ENCODE measurements around the gene RSPH10B2.
"Not testable (repeated sequence)": the region's sequence is repeated elsewhere in the genome, so short reads cannot be mapped to it uniquely, and the experiment has no call there.

RSPH10B2 gene

DNA sequence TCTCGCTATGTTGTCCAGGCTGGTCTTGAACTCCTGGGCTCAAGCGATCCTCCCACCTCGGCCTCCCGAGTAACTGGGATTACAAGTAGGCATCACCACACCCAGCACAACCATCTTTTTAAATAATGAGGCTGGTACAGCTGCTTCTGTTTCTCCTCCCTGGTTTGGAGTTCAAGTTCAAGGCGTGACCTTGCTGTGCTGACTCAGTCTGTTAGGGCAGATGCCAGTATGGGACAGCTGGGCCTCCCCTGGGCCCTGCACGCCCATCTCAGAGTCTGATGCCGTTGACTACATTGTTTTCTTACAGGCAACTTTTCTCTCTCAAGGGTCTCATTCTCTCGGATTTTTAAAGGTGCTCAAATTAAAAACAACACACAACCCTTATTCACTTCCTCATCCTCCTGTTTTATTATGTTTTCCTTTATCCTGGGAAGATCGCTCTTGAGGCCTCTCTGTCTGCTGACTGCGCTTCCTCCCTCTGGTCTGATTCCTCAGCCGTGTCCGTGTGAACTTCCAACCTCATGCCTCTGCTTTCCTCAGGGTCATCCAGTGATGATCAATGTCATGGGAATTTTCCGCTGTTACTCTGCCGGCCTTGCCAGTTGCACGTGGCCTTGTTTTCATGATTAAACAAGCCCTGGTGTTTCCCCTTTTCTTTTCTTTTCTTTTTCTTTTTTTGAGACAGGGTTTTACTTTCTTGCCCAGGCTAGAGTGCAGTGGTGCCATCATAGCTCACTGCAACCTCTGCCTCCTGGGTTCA is 38.4 kb downstream of the RSPH10B2 start:
- DNase-seq (ENCODE audit: low read depth) = not testable (repeated sequence)

DNA sequence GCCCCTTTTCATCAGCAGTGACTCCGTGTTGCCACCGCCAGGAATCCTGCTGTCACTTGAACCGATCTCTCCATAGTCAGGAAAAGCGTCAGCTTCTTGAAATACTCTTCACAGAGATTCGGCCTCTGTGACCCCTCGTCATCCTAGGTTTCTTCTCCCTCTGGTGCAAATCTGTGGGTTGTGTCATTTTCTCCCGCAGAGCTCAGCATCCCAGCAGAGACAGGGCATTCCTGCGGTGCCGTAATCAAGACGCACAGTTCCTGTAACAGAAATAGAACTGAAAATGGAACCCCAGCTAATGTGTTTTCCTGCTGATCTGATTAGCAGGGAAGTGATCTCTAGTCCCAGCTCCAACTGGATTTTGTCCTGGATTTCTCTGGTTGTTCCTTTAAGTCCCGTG is 40.4 kb downstream of the RSPH10B2 start:
- not testable (repeated sequence) for DNase-seq (ENCODE audit: low read depth)

DNA sequence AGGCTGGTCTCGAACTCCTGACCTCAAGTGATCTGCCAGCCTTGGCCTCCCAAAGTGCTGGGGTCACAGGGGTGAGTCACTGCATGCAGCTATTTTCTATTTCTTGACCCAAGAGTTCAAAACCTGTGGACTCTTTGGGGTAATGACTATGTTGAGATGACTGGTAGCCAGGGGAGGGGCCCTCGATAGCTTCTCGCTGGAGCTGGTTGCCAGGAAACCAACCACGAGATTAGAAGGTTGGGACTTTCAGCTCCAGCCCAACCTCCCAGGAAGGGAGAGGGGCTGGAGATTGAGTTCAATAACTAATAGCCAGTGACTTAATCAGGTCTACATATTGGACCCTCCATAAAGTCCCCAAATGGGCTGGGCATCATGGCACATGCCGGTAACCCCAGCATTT is 43.3 kb downstream of the RSPH10B2 start:
- not testable (repeated sequence) for DNase-seq (ENCODE audit: low read depth)

DNA sequence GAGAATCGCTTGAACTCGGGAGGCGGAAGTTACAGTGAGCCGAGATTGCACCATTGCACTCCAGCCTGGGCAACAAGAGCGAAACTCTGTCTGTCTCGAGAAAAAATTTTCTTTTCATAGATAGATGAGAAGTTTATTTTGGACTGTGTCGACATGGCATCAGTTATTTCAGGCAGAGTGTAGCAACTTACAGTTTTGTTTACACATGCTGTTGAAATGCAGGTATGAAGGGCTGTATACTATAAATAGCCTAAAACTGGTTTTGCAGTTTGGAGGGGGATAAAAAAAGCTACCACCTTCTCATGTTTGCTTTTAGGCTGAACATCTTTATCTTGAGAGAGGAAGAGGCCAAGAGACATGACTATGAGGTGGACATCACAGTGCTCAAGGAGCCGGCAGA is 44.1 kb downstream of the RSPH10B2 start:
- not testable (repeated sequence) for DNase-seq (ENCODE audit: low read depth)

DNA sequence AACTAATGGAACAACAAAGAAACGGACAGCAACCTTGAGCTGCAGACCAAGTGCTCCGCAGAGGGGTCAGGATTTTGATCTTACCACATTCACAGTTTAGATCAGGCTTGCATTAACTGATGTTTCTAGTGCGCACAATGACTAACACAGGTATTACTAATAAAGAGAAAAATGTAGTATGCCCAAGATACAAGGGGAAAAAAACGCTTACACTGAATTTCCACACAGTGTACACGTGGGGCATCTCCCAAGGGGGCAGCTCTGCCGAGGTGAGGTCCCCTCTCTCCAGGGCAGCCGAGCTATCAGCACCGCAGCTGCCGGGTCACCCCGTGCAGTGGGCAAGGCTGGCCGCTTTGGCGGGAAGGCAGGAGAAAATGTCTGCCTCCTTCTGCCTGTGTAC is 46.0 kb downstream of the RSPH10B2 start:
- not testable (repeated sequence) for DNase-seq (ENCODE audit: low read depth)

DNA sequence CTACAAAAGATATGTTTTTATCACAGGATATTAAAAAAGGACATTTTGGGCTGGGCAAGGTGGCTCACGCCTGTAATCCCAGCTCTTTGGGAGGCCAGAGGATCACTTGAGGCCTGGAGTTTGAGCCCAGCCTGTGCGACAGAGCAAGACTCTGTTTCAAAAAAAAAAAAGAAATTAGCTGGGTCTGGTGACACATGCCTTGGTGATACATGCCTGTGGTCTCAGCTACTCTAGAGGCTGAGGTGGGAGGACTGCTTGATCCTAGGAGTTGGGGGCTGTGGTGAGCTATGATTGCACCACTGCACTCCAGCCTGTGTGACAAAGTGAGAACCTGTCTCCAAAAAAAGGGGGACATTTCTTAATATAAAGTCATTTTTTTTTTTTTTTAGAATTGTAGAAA is 46.4 kb downstream of the RSPH10B2 start:
- DNase-seq (ENCODE audit: low read depth) = not testable (repeated sequence)

DNA sequence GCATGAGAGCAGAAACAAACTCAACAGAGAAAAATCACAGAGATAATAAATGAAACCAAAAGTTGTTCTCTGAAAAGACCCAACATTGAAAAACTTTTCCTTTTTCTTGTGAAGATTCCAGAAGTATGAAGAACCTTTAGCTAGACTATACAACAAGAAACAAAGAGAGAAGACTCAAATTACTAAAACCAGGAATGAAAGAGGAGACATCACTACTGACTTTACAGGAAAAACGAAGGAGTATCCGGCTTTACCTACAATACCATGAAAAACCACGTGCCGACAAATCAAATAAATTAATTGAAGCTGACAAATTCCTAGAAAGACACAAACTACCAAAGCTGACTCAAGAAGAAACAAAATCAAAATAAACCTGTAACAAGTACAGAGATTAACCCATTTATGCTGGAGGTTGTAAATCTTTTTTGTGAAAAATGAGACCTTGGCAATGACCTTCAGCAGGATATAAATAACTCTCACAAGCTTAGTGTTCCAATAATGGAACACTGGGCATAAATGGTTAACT is 53.6 kb downstream of the RSPH10B2 start:
- DNase-seq (ENCODE audit: low read depth) = not testable (repeated sequence)

DNA sequence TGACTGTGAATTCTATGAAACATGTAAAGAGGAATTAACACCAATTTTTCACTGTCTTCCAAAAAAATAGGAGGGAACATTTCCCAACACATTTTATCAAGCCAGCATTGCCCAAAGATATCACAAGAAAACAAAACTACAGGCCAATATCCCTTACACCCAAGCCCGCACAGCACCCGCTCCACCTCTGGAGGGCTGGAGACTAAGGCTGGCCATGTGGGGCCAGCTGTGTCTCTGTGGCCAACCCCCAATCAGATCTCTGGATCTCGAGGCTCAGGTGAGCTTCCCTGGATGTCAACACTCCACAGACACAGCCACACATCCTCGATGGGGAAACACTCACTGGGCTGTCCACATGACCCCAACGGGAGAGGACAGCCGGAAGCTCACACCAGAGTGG is 54.1 kb downstream of the RSPH10B2 start:
- not testable (repeated sequence) for DNase-seq (ENCODE audit: low read depth)

DNA sequence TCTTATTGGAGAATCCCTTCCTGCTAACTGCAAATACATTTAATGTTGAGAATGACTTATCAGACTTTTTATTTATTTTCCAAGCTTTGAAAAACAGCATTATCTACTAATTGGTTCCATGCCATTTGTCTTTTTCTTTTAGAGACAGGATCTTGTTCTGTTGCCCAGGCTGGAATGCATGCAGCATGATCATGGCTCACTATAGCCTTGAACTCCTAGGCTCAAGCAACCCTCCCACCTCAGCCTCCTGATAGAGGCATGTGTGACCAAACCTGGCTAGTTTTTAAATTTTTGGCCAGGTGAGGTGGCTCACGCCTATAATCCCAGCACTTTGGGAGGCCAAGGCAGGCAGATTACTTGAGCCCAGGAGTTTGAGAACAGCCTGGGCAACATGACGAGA is 59.1 kb downstream of the RSPH10B2 start:
- not testable (repeated sequence) for DNase-seq (ENCODE audit: low read depth)

DNA sequence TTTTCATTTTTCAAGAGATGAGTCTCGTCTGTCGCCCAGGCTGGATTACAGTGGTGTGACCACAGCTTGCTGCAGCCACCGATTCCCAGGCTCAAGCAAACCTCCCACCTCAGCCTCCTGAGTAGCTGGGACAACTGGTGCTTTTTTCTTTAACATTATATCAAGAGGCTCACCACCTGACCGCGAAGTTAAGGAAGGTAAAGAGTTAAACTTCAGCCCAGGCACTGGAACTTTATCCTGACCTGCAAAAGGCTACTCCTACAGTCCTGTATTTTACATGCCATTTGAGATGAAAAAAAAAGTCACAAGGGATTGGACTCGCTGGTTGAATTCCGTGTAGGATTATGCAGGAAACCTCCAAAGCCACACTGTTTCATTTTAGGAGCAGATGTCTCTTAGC is 61.6 kb downstream of the RSPH10B2 start:
- DNase-seq (ENCODE audit: low read depth) = not testable (repeated sequence)

DNA sequence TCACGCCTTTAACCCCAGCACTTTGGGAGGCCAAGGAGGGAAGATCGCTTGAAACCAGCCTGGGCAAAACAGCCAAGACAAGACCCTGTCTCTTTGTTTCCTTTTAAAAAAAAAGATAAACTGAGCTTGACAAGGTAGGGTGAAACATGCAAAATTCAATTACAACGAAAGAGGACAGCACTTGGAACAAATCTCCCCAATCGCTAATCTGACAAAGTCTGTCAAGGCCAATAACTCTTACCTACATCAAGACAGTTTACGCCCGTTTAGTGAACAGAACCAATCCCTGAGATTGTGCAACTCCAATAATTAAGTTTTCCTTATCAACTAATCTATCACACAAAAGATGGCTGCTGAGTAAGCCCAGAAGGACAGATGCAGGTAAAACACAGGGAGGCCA is 67.7 kb downstream of the RSPH10B2 start:
- not testable (repeated sequence) for DNase-seq (ENCODE audit: low read depth)

DNA sequence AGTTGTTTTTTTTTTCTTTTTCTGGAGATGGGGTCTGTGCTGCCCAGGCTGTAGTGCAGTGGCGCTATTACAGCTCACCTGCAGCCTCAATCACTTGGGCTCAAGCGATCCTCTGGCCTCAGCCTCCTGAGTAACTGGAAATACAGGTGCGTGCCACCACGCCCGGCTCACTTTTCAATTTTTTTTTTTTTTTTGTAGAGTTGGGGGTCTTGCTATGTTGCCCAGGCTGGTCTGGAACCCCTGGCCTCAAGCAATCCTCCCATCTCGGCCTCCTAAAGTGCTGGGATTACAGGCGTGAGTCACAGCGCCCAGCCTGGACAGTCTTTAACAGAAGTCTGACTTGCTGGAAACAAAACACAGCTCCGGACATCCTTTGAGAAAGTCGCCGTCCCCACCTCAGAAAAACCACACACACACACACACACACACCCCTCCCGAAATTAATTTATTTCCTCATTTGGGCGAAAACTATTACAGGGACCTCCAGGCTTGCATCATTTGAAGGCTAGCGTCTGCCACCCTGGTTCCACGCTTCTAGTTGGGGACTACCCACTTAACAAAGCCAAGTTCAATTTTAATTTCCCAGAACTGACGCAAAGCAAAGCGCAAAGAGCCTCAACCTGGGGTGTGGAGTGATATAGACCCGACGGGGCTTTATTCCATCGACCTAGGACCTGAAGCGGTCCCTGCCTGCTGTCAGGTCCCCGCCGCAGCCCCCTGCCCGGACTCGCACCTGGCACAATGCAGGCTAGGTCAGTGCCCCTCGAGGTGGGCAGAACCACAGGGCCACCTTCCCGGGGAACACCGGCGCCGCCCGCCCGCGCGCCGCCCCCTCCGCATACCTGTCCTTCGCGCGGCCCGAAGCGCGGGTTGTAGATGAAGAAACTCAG is 71.6 kb downstream of the RSPH10B2 start:
- not testable (repeated sequence) for DNase-seq (ENCODE audit: low read depth)

DNA sequence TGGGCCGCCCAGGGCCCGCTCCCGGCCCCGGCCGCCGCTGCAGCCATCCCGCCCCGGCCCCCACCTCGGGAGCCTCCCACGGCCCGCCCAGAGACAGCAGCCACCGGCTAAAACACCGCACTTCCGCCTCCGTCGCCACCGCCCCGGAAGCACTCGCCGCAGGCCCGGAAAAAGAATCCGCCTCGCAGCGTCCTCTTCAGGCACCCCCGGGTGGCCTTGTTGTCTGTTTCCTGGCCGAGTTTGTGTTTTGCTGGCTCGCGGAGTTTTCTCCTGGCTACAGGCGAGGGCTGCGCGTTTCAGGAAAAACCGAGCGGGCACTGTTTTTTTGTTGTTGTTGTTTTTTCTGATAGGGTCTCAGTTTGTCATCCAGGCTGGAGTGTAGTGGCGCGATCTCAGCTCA is 72.2 kb downstream of the RSPH10B2 start, which contains the start of gene CCZ1B:
CCZ1B (minus strand) TSS at position 125 of the 400 bp plus-strand sequence; CDS start at position 47, 78 bp downstream.
- peak; percentile 77 for DNase-seq (ENCODE audit: low read depth)

DNA sequence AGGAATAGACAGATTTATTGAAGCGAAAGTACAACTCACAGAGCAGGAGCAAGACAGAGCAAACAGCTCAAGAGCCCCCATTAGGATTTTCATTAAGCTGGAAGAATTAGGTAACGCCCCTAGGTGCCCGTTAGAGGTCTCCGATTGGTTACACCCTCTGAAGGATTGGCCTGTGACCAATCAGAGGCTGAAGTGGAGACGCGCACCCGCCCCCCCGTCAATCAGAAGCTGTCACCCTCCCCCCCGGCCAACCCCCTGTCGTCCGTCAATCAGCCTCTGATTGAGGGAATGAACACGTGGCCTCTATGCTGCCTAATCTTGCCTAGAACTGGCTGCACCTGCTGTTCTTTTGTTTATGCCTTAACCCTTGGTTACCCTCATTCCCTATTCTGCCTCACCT is 73.3 kb downstream of the RSPH10B2 start:
- DNase-seq (ENCODE audit: low read depth) = not testable (repeated sequence)

DNA sequence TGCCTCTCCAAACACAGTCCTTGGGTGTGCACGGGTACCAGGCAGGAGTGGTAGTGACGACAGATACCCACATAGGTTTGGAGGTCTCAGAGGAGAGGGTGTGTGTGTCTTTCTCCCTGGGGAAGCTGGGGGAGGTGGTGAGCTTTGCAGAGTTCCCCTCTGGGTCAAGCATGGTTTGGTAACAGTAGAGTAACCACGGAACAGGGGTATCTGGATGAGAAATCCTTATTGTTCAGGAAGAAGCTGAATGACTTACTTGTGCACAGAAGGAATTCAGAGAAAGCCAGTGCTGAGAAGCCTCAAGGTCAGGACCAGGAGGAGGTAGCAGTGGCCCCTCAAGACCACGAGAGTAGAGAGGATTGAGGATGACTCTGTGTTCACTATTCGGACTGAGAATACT is 75.7 kb downstream of the RSPH10B2 start:
- DNase-seq (ENCODE audit: low read depth) = not testable (repeated sequence)

DNA sequence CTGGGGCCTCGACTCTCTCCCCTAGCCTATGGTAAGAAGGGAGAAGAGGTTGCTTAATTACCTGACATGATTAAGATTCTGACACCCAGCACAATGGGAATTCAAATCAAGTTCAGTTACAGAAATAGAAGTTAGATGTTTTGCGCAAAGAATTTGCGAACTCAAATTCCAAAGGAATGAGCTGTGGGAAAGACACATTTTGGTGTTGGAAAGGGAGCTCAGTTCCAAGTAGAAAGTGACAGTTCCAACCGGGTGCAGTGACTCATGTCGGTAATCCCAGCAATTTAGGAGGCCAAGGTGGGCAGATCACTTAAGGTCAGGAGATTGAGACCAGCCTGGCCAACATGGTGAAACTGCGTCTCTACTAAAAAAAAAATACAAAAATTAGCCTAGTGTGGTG is 76.1 kb downstream of the RSPH10B2 start:
- DNase-seq (ENCODE audit: low read depth) = not testable (repeated sequence)

DNA sequence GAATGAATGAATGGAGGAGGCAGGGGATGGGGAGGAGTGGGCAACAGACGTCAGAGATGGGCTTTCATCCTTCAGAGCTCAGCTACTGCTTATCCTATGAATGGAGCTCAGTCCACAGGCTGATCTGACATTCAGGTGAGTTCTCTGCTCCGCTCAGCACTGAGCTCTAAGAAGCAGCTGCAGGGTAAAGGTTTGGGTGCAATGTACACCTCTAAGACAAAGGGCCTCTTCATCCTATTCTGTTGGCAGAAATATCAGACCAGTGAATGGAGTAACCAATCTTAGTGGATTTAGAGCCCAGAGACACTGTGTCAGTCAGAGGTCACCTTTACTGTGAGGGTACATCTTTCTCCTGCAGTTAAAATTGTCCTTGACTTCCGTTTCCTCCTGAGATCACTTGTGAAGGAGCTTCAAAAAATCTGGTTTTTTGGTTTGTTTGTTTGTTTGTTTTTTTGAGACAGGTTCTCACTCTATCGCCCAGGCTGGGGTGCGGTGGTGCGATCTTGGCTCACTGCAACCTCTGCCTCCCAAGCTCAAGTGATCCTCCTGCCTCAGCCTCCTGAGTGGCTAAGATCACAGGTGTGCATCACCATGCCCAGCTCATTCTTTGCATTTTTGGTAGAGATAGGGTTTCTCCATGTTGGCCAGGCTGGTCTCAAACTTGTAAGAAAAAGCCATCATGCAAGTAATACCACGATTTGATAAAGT is 77.3 kb downstream of the RSPH10B2 start:
- no peak for DNase-seq (ENCODE audit: low read depth)

DNA sequence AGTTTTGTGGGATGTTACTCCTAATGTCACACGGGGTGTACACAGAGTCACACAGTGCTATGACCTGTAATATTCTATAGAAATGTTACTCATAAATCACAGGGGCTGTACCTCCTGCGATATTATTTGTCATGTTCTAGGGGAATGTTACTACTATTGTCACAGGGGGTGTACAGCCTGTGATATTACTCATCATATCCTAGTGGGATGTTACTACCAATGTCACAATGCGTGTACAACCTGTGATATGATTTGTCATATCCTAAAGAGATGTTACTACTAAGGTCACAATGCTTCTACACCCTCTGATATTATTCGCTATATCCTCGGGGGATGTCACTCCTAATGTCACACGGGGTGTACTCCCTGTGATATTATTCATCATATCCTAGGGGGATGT is 79.7 kb downstream of the RSPH10B2 start:
- DNase-seq (ENCODE audit: low read depth) = no peak

DNA sequence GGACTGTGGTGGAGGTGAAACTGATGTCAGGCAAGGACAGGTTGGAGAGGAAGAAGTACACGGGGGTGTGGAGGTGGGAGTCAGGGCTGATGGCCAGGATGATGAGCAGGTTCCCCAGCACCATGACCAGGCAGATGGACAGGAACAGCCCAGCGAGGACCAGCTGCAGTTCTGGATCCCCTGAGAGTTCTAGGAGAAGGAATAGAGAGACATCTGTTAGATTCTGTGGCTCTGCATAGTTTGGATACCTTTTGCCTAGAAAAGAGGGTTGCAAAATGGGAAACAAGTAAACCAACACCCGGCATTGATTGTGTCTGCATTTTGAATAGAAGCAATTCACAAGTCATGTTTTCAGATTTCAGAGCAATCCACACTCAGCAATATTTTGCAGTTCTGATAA is 81.6 kb downstream of the RSPH10B2 start:
- not testable (repeated sequence) for DNase-seq (ENCODE audit: low read depth)

DNA sequence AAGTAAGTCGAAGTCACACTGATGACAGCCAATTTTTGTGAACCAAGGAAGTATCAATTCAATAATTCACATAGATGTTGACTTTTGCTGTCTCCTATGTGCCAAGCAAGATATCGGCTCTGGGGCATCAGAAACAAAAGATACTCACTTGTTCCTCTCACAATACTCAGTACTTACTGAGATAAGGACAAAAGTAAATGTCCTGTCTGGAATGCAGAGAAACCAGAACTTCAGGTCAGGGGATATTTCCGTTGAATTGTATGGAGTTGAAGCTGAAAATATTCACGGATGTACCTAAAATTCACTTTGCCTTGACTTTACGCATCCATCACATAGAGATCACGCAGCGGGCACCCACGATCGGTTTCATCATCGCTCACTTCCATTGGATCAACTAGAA is 83.2 kb downstream of the RSPH10B2 start:
- DNase-seq (ENCODE audit: low read depth) = not testable (repeated sequence)

DNA sequence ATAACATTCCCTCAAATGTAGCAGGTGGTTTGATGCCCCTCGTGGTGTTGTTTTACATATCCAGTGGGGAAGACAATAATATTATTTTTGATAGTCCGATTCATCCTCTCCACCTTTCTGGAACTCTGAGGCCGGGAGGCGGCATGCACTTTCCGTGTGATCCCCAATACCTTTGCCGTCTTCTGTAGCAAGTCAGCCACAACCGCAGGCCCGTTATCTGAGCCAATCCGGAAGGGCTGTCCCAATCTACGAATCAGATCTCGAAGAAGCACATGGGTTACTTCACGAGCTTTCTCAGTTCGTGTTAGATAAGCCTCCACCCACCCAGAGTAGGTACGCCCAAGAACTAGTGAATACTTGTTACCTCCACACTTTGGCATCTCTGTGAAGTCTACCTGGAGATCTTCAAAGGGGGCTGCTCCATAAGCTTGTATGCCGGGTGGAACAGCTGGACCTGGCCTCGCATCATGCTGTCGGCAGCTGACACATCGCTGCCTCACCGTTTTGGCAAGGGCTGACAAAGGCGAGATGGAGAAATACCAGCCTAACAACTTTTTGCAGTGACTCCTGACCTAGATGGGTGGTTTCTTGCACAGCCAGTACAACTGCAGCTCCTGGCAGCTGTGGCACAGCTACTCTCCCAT is 88.5 kb downstream of the RSPH10B2 start:
- not testable (repeated sequence) for DNase-seq (ENCODE audit: low read depth)
